H9 (cell line): ENCODE results near the gene SPRED2. TPM values are rescaled to one million over a fixed set of nuclear protein-coding genes. Genes with fewer than 3 reads are reported as not detected.

Experiments used
- DNase-seq: peaks from one replicate; pipeline ENCODE4 v3.0.0-alpha.2; 2017
- H2AFZ ChIP-seq: one replicate; pipeline ENCODE4 v1.6.1; 2013; ENCODE audit warnings: mild to moderate bottlenecking, low read length, control low read depth, moderate library complexity
- H2AK5ac ChIP-seq: 2 replicates; pipeline ENCODE4 v1.6.1; 2013; ENCODE audit warnings: low read length, control low read depth, mixed read lengths; ENCODE audit not compliant: insufficient read length
- H2BK120ac ChIP-seq: one replicate; pipeline ENCODE4 v1.6.1; 2013; ENCODE audit warnings: low read depth, mild to moderate bottlenecking, low read length, control low read depth, inconsistent platforms; ENCODE audit not compliant: poor library complexity, severe bottlenecking
- H2BK12ac ChIP-seq: 2 replicates; pipeline ENCODE4 v1.6.1; 2013; ENCODE audit warnings: low read length, control low read depth, mixed read lengths, low read depth; ENCODE audit not compliant: insufficient read length
- H2BK15ac ChIP-seq: 2 replicates; pipeline ENCODE4 v1.6.1; 2013; ENCODE audit warnings: low read depth, low read length, control low read depth
- H2BK20ac ChIP-seq: one replicate; pipeline ENCODE4 v1.6.1; 2013; ENCODE audit warnings: low read depth, mild to moderate bottlenecking, low read length, control low read depth, inconsistent platforms; ENCODE audit not compliant: poor library complexity, severe bottlenecking
- H2BK5ac ChIP-seq: 2 replicates; pipeline ENCODE4 v1.6.1; 2013; ENCODE audit warnings: low read length, control low read depth, mixed read lengths; ENCODE audit not compliant: insufficient read length
- H3K14ac ChIP-seq: 2 replicates; pipeline ENCODE4 v1.6.1; 2013; ENCODE audit warnings: low read length, control low read depth; ENCODE audit not compliant: insufficient read depth
- H3K18ac ChIP-seq: 2 replicates; pipeline ENCODE4 v1.6.1; 2013; ENCODE audit warnings: low read depth, mild to moderate bottlenecking, mixed read lengths, low read length, control low read depth; ENCODE audit not compliant: insufficient read length
- H3K23ac ChIP-seq: 2 replicates; pipeline ENCODE4 v1.6.1; 2013; ENCODE audit warnings: low read length, control low read depth, mixed read lengths, low read depth; ENCODE audit not compliant: insufficient read length
- H3K23me2 ChIP-seq: 2 replicates; pipeline ENCODE4 v1.6.1; 2013; ENCODE audit warnings: low read depth, mild to moderate bottlenecking, mixed read lengths, low read length, control low read depth; ENCODE audit not compliant: insufficient read length, poor library complexity, severe bottlenecking
- H3K27ac ChIP-seq: 2 replicates; pipeline ENCODE4 v1.5.1; 2013; ENCODE audit warnings: low read length, control low read depth, mixed read lengths, low read depth; ENCODE audit not compliant: insufficient read length
- H3K27me3 ChIP-seq: 2 replicates; pipeline ENCODE4 v1.6.1; 2013; ENCODE audit warnings: low read length, control low read depth, inconsistent platforms; ENCODE audit not compliant: insufficient read depth
- H3K4ac ChIP-seq: 2 replicates; pipeline ENCODE4 v1.6.1; 2013; ENCODE audit warnings: low read depth, mild to moderate bottlenecking, control low read depth, inconsistent platforms, low read length, moderate library complexity
- H3K4me1 ChIP-seq: 2 replicates; pipeline ENCODE4 v1.6.1; 2013; ENCODE audit warnings: low read length, control low read depth, inconsistent platforms; ENCODE audit not compliant: insufficient read depth
- H3K4me2 ChIP-seq: 2 replicates; pipeline ENCODE4 v1.6.1; 2013; ENCODE audit warnings: low read length, control low read depth, mixed read lengths; ENCODE audit not compliant: insufficient read length, insufficient read depth
- H3K56ac ChIP-seq: 2 replicates; pipeline ENCODE4 v1.6.1; 2013; ENCODE audit warnings: low read depth, mild to moderate bottlenecking, mixed read lengths, low read length, control low read depth; ENCODE audit not compliant: insufficient read length
- H3K79me1 ChIP-seq: 2 replicates; pipeline ENCODE4 v1.6.1; 2013; ENCODE audit warnings: low read depth, mild to moderate bottlenecking, moderate library complexity, low read length, control low read depth, inconsistent platforms; ENCODE audit not compliant: insufficient read depth, poor library complexity, severe bottlenecking
- H3K79me2 ChIP-seq: 2 replicates; pipeline ENCODE4 v1.6.1; 2013; ENCODE audit warnings: low read length, control low read depth, inconsistent platforms; ENCODE audit not compliant: insufficient read depth
- H3K9ac ChIP-seq: 2 replicates; pipeline ENCODE4 v1.6.1; 2013; ENCODE audit warnings: low read length, control low read depth, mixed read lengths; ENCODE audit not compliant: insufficient read length; ENCODE audit errors: extremely low read depth
- H3K9me3 ChIP-seq: one replicate; pipeline ENCODE4 v1.6.1; 2013; ENCODE audit warnings: low read depth, low read length, inconsistent platforms; ENCODE audit not compliant: control insufficient read depth
- H3T11ph ChIP-seq: one replicate; pipeline ENCODE4 v1.6.1; 2013; ENCODE audit warnings: mild to moderate bottlenecking, low read length, control low read depth, inconsistent platforms
- H4K20me1 ChIP-seq: one replicate; pipeline ENCODE4 v1.6.1; 2013; ENCODE audit not compliant: control insufficient read depth, insufficient read length, insufficient read depth
- H4K5ac ChIP-seq: 2 replicates; pipeline ENCODE4 v1.6.1; 2013; ENCODE audit warnings: low read depth, mild to moderate bottlenecking, mixed read lengths, low read length, control low read depth; ENCODE audit not compliant: insufficient read length
- H4K8ac ChIP-seq: replicated peaks from 2 replicates; pipeline ENCODE4 v1.6.1; 2013; ENCODE audit warnings: low read length, control low read depth, mixed read lengths, low read depth; ENCODE audit not compliant: insufficient read length
- H4K91ac ChIP-seq: 2 replicates; pipeline ENCODE4 v1.6.1; 2013; ENCODE audit warnings: low read depth, mild to moderate bottlenecking, moderate library complexity, mixed read lengths, low read length, control low read depth; ENCODE audit not compliant: insufficient read length
- H3K27ac Mint-ChIP-seq, 3 experiments: 2 replicates in 2 of 3; 3 replicates in 1 of 3; pipeline ENCODE4 v1.8.0; 2020 to 2021; ENCODE audit warnings: mixed read lengths in 3 of 3, mild to moderate bottlenecking in 1 of 3, moderate library complexity in 1 of 3
- H3K27me3 Mint-ChIP-seq: 2 replicates; pipeline ENCODE4 v1.8.0; 2021; ENCODE audit warnings: low read depth, mild to moderate bottlenecking, moderate library complexity, mixed read lengths
- H3K36me3 Mint-ChIP-seq, 3 experiments: 2 replicates in 2 of 3; 3 replicates in 1 of 3; pipeline ENCODE4 v1.8.0; 2020 to 2021; ENCODE audit warnings: low read depth in 3 of 3, mixed read lengths in 3 of 3; ENCODE audit not compliant: insufficient read depth in 1 of 3
- H3K4me1 Mint-ChIP-seq, 2 experiments: 2 replicates each; pipeline ENCODE4 v1.8.0; 2020; ENCODE audit warnings: mixed read lengths in 2 of 2
- H3K4me3 Mint-ChIP-seq, 2 experiments: 2 replicates in 1 of 2; 3 replicates in 1 of 2; pipeline ENCODE4 v1.8.0; 2020 to 2021; ENCODE audit warnings: mild to moderate bottlenecking in 2 of 2, mixed read lengths in 2 of 2, moderate library complexity in 1 of 2
- H3K9me3 Mint-ChIP-seq, 2 experiments: 2 replicates in 1 of 2; 3 replicates in 1 of 2; pipeline ENCODE4 v1.8.0; 2020; ENCODE audit warnings: mild to moderate bottlenecking in 2 of 2, mixed read lengths in 2 of 2, moderate library complexity in 1 of 2
- CTCF ChIP-seq: fragments of 200-600 bp; sonication (generic); conservative IDR thresholded peaks from 3 replicates; pipeline ENCODE4 v1.8.0; 2021; ENCODE audit warnings: antibody characterized with exemption, mild to moderate bottlenecking
- WGBS: extraction: QIAGEN DNeasy Blood & Tissue Kit; methylation state at CpG from one replicate; pipeline ENCODE4 v1.1.7; 2013; ENCODE audit warnings: missing lambda C conversion rate, low lambda C conversion rate, mixed read lengths; ENCODE audit not compliant: insufficient read length; ENCODE audit errors: extremely low coverage; 5-methylcytosine and 5-hydroxymethylcytosine counted together
- total RNA-seq: library from RNA; stranded (reverse); gene quantifications from 2 replicates; pipeline ENCODE4 v1.2.1, GENCODE V29; 2021

The SPRED2 gene
- total RNA-seq, 1 experiment from 2014 or later, result 23.5 TPM

- no peak overlapping the region for H3K4ac ChIP-seq
- H3T11ph ChIP-seq, result no peak overlapping the region
- Mint-ChIP-seq H3K27me3 (peaks cover 82% of the 10 kb centered on the region), H3K27ac (no peak overlapping the region), H3K9me3 (no peaks in the 10 kb centered on the region; a peak in 2 of 5 replicates), H3K36me3 (peaks cover 0 to 3% (median 0%) of the 10 kb centered on the region in 3 experiments; a peak in 1 of 7 replicates), H3K4me3 (no peak overlapping the region), H3K4me1 (peaks cover 26 to 29% of the 10 kb centered on the region in 2 experiments)
- H4K20me1 ChIP-seq, result no peaks in the 10 kb centered on the region
- no peak overlapping the region for H2BK120ac ChIP-seq
- H3K27ac ChIP-seq, result no peak overlapping the region
- no CpG with 5 or more reads among the region's 5 CpGs for WGBS
- H2BK5ac ChIP-seq, result no peak overlapping the region
- no peaks in the 10 kb centered on the region for H3K9me3 ChIP-seq
- H3K18ac ChIP-seq, result no peak overlapping the region
- no peak overlapping the region for H2BK20ac ChIP-seq
- no peak for DNase-seq
- H4K5ac ChIP-seq, result no peak overlapping the region
- H4K8ac ChIP-seq, result no peak overlapping the region
- no peaks in the 10 kb centered on the region for H3K4me1 ChIP-seq
- H3K56ac ChIP-seq, result no peak overlapping the region
- no peak overlapping the region for H2AK5ac ChIP-seq
- no peak overlapping the region for H2AFZ ChIP-seq
- H3K23ac ChIP-seq, result no peak overlapping the region
- H2BK12ac ChIP-seq, result no peak overlapping the region
- no peak overlapping the region for H4K91ac ChIP-seq
- no peak overlapping the region for H3K4me2 ChIP-seq
- no peak overlapping the region for H3K14ac ChIP-seq
- no peaks in the 10 kb centered on the region for H3K79me2 ChIP-seq
- H3K9ac ChIP-seq, result no peak overlapping the region
- H3K27me3 ChIP-seq, result peaks cover 6% of the 10 kb centered on the region; the same call in 1 of the 2 replicates
- H2BK15ac ChIP-seq, result no peak overlapping the region
- TF ChIP-seq CTCF, result no peak; the same call in 2 of the 3 replicates
- H3K23me2 ChIP-seq, result no peaks in the 10 kb centered on the region
- no peaks in the 10 kb centered on the region for H3K79me1 ChIP-seq
Observed at GRCh38 chr2:65442420-65443020, 10.1 kb upstream of the SPRED2 start.
